H9 (cell line): ENCODE results near the gene NPHP1. TPM values are rescaled to one million over a fixed set of nuclear protein-coding genes. Genes with fewer than 3 reads are reported as not detected.

Experiments used
- DNase-seq: peaks from one replicate; pipeline ENCODE4 v3.0.0-alpha.2; 2017
- H2AFZ ChIP-seq: one replicate; pipeline ENCODE4 v1.6.1; 2013; ENCODE audit warnings: mild to moderate bottlenecking, low read length, control low read depth, moderate library complexity
- H2AK5ac ChIP-seq: 2 replicates; pipeline ENCODE4 v1.6.1; 2013; ENCODE audit warnings: low read length, control low read depth, mixed read lengths; ENCODE audit not compliant: insufficient read length
- H2BK120ac ChIP-seq: one replicate; pipeline ENCODE4 v1.6.1; 2013; ENCODE audit warnings: low read depth, mild to moderate bottlenecking, low read length, control low read depth, inconsistent platforms; ENCODE audit not compliant: poor library complexity, severe bottlenecking
- H2BK12ac ChIP-seq: 2 replicates; pipeline ENCODE4 v1.6.1; 2013; ENCODE audit warnings: low read length, control low read depth, mixed read lengths, low read depth; ENCODE audit not compliant: insufficient read length
- H2BK15ac ChIP-seq: 2 replicates; pipeline ENCODE4 v1.6.1; 2013; ENCODE audit warnings: low read depth, low read length, control low read depth
- H2BK20ac ChIP-seq: one replicate; pipeline ENCODE4 v1.6.1; 2013; ENCODE audit warnings: low read depth, mild to moderate bottlenecking, low read length, control low read depth, inconsistent platforms; ENCODE audit not compliant: poor library complexity, severe bottlenecking
- H2BK5ac ChIP-seq: 2 replicates; pipeline ENCODE4 v1.6.1; 2013; ENCODE audit warnings: low read length, control low read depth, mixed read lengths; ENCODE audit not compliant: insufficient read length
- H3K14ac ChIP-seq: 2 replicates; pipeline ENCODE4 v1.6.1; 2013; ENCODE audit warnings: low read length, control low read depth; ENCODE audit not compliant: insufficient read depth
- H3K18ac ChIP-seq: 2 replicates; pipeline ENCODE4 v1.6.1; 2013; ENCODE audit warnings: low read depth, mild to moderate bottlenecking, mixed read lengths, low read length, control low read depth; ENCODE audit not compliant: insufficient read length
- H3K23ac ChIP-seq: 2 replicates; pipeline ENCODE4 v1.6.1; 2013; ENCODE audit warnings: low read length, control low read depth, mixed read lengths, low read depth; ENCODE audit not compliant: insufficient read length
- H3K23me2 ChIP-seq: 2 replicates; pipeline ENCODE4 v1.6.1; 2013; ENCODE audit warnings: low read depth, mild to moderate bottlenecking, mixed read lengths, low read length, control low read depth; ENCODE audit not compliant: insufficient read length, poor library complexity, severe bottlenecking
- H3K27ac ChIP-seq: 2 replicates; pipeline ENCODE4 v1.5.1; 2013; ENCODE audit warnings: low read length, control low read depth, mixed read lengths, low read depth; ENCODE audit not compliant: insufficient read length
- H3K27me3 ChIP-seq: 2 replicates; pipeline ENCODE4 v1.6.1; 2013; ENCODE audit warnings: low read length, control low read depth, inconsistent platforms; ENCODE audit not compliant: insufficient read depth
- H3K4ac ChIP-seq: 2 replicates; pipeline ENCODE4 v1.6.1; 2013; ENCODE audit warnings: low read depth, mild to moderate bottlenecking, control low read depth, inconsistent platforms, low read length, moderate library complexity
- H3K4me1 ChIP-seq: 2 replicates; pipeline ENCODE4 v1.6.1; 2013; ENCODE audit warnings: low read length, control low read depth, inconsistent platforms; ENCODE audit not compliant: insufficient read depth
- H3K4me2 ChIP-seq: 2 replicates; pipeline ENCODE4 v1.6.1; 2013; ENCODE audit warnings: low read length, control low read depth, mixed read lengths; ENCODE audit not compliant: insufficient read length, insufficient read depth
- H3K56ac ChIP-seq: 2 replicates; pipeline ENCODE4 v1.6.1; 2013; ENCODE audit warnings: low read depth, mild to moderate bottlenecking, mixed read lengths, low read length, control low read depth; ENCODE audit not compliant: insufficient read length
- H3K79me1 ChIP-seq: 2 replicates; pipeline ENCODE4 v1.6.1; 2013; ENCODE audit warnings: low read depth, mild to moderate bottlenecking, moderate library complexity, low read length, control low read depth, inconsistent platforms; ENCODE audit not compliant: insufficient read depth, poor library complexity, severe bottlenecking
- H3K79me2 ChIP-seq: 2 replicates; pipeline ENCODE4 v1.6.1; 2013; ENCODE audit warnings: low read length, control low read depth, inconsistent platforms; ENCODE audit not compliant: insufficient read depth
- H3K9ac ChIP-seq: 2 replicates; pipeline ENCODE4 v1.6.1; 2013; ENCODE audit warnings: low read length, control low read depth, mixed read lengths; ENCODE audit not compliant: insufficient read length; ENCODE audit errors: extremely low read depth
- H3K9me3 ChIP-seq: one replicate; pipeline ENCODE4 v1.6.1; 2013; ENCODE audit warnings: low read depth, low read length, inconsistent platforms; ENCODE audit not compliant: control insufficient read depth
- H3T11ph ChIP-seq: one replicate; pipeline ENCODE4 v1.6.1; 2013; ENCODE audit warnings: mild to moderate bottlenecking, low read length, control low read depth, inconsistent platforms
- H4K20me1 ChIP-seq: one replicate; pipeline ENCODE4 v1.6.1; 2013; ENCODE audit not compliant: control insufficient read depth, insufficient read length, insufficient read depth
- H4K5ac ChIP-seq: 2 replicates; pipeline ENCODE4 v1.6.1; 2013; ENCODE audit warnings: low read depth, mild to moderate bottlenecking, mixed read lengths, low read length, control low read depth; ENCODE audit not compliant: insufficient read length
- H4K8ac ChIP-seq: replicated peaks from 2 replicates; pipeline ENCODE4 v1.6.1; 2013; ENCODE audit warnings: low read length, control low read depth, mixed read lengths, low read depth; ENCODE audit not compliant: insufficient read length
- H4K91ac ChIP-seq: 2 replicates; pipeline ENCODE4 v1.6.1; 2013; ENCODE audit warnings: low read depth, mild to moderate bottlenecking, moderate library complexity, mixed read lengths, low read length, control low read depth; ENCODE audit not compliant: insufficient read length
- H3K27ac Mint-ChIP-seq, 3 experiments: 2 replicates in 2 of 3; 3 replicates in 1 of 3; pipeline ENCODE4 v1.8.0; 2020 to 2021; ENCODE audit warnings: mixed read lengths in 3 of 3, mild to moderate bottlenecking in 1 of 3, moderate library complexity in 1 of 3
- H3K27me3 Mint-ChIP-seq: 2 replicates; pipeline ENCODE4 v1.8.0; 2021; ENCODE audit warnings: low read depth, mild to moderate bottlenecking, moderate library complexity, mixed read lengths
- H3K36me3 Mint-ChIP-seq, 3 experiments: 2 replicates in 2 of 3; 3 replicates in 1 of 3; pipeline ENCODE4 v1.8.0; 2020 to 2021; ENCODE audit warnings: low read depth in 3 of 3, mixed read lengths in 3 of 3; ENCODE audit not compliant: insufficient read depth in 1 of 3
- H3K4me1 Mint-ChIP-seq, 2 experiments: 2 replicates each; pipeline ENCODE4 v1.8.0; 2020; ENCODE audit warnings: mixed read lengths in 2 of 2
- H3K4me3 Mint-ChIP-seq, 2 experiments: 2 replicates in 1 of 2; 3 replicates in 1 of 2; pipeline ENCODE4 v1.8.0; 2020 to 2021; ENCODE audit warnings: mild to moderate bottlenecking in 2 of 2, mixed read lengths in 2 of 2, moderate library complexity in 1 of 2
- H3K9me3 Mint-ChIP-seq, 2 experiments: 2 replicates in 1 of 2; 3 replicates in 1 of 2; pipeline ENCODE4 v1.8.0; 2020; ENCODE audit warnings: mild to moderate bottlenecking in 2 of 2, mixed read lengths in 2 of 2, moderate library complexity in 1 of 2
- WGBS: extraction: QIAGEN DNeasy Blood & Tissue Kit; methylation state at CpG from one replicate; pipeline ENCODE4 v1.1.7; 2013; ENCODE audit warnings: missing lambda C conversion rate, low lambda C conversion rate, mixed read lengths; ENCODE audit not compliant: insufficient read length; ENCODE audit errors: extremely low coverage; 5-methylcytosine and 5-hydroxymethylcytosine counted together
- total RNA-seq: library from RNA; stranded (reverse); gene quantifications from 2 replicates; pipeline ENCODE4 v1.2.1, GENCODE V29; 2021
- TF ChIP-seq, protein P1 (sequence below): fragments of 200-600 bp; sonication (generic); conservative IDR thresholded peaks from 3 replicates; pipeline ENCODE4 v1.8.0; 2021; ENCODE audit warnings: antibody characterized with exemption, mild to moderate bottlenecking

NPHP1 gene
- total RNA-seq, 1 experiment from 2014 or later = 2.1 TPM

DNA sequence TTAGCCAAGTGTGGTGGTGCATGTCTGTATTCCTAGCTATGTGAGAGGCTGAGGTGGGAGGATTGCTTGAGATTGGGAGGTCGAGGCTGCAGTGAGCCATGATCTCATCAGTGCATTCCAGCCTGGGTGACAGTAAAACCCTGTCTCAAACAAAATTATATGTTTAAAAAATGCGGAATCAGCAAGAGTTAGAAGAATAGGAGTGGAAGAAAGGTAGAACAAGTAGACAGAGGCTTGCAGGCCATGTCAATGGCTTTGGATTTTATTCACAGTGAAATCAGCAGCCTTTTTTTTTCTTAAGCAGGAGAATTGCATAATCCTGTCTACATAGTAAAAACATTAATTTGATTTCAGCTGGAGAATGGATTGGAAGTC, 15.4 kb upstream of the NPHP1 start:
- DNase-seq = no peak
- Histone ChIP-seq H3K23ac (no peak overlapping the region), H3K4me1 (no peaks in the 10 kb centered on the region), H3K4ac (no peak overlapping the region), H3K9me3 (peaks cover 14% of the 10 kb centered on the region), H2AK5ac (no peak overlapping the region), H2BK12ac (no peak overlapping the region), H2BK120ac (no peak overlapping the region), H3K4me2 (no peak overlapping the region), H3T11ph (no peak overlapping the region), H3K23me2 (no peaks in the 10 kb centered on the region), H2BK15ac (no peak overlapping the region), H3K27ac (no peak overlapping the region), H3K56ac (no peak overlapping the region), H3K27me3 (no peaks in the 10 kb centered on the region), H4K91ac (no peak overlapping the region), H3K79me2 (no peaks in the 10 kb centered on the region), H2BK20ac (no peak overlapping the region), H2BK5ac (no peak overlapping the region), H3K79me1 (no peaks in the 10 kb centered on the region), H4K8ac (no peak overlapping the region), H3K9ac (no peak overlapping the region), H3K18ac (no peak overlapping the region), H3K14ac (no peak overlapping the region), H4K5ac (no peak overlapping the region), H4K20me1 (no peaks in the 10 kb centered on the region), H2AFZ (no peak overlapping the region)
- H3K27me3 Mint-ChIP-seq = peaks cover 17% of the 10 kb centered on the region
- peaks cover 11 to 12% of the 10 kb centered on the region in 2 experiments for H3K4me1 Mint-ChIP-seq
- TF ChIP-seq, protein P1, sequence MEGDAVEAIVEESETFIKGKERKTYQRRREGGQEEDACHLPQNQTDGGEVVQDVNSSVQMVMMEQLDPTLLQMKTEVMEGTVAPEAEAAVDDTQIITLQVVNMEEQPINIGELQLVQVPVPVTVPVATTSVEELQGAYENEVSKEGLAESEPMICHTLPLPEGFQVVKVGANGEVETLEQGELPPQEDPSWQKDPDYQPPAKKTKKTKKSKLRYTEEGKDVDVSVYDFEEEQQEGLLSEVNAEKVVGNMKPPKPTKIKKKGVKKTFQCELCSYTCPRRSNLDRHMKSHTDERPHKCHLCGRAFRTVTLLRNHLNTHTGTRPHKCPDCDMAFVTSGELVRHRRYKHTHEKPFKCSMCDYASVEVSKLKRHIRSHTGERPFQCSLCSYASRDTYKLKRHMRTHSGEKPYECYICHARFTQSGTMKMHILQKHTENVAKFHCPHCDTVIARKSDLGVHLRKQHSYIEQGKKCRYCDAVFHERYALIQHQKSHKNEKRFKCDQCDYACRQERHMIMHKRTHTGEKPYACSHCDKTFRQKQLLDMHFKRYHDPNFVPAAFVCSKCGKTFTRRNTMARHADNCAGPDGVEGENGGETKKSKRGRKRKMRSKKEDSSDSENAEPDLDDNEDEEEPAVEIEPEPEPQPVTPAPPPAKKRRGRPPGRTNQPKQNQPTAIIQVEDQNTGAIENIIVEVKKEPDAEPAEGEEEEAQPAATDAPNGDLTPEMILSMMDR = no peak
- H3K4me3 Mint-ChIP-seq = no peak overlapping the region
- peaks cover 10 to 18% (median 11%) of the 10 kb centered on the region in 3 experiments for H3K36me3 Mint-ChIP-seq
- no peak overlapping the region for H3K27ac Mint-ChIP-seq
- no CpG with 5 or more reads among the region's 2 CpGs for WGBS
- peaks cover 27 to 37% of the 10 kb centered on the region in 2 experiments for H3K9me3 Mint-ChIP-seq
